ENCODE results near the gene GNB2. TPM values are rescaled to one million over a fixed set of nuclear protein-coding genes. Genes with fewer than 3 reads are reported as not detected.

GNB2 gene
- total and polyA plus RNA-seq, 2 of the 13 experiments (the other 11 are each of a cell fraction or from before 2014, with no cell fraction given), result 48.3 to 67.1 TPM

DNA sequence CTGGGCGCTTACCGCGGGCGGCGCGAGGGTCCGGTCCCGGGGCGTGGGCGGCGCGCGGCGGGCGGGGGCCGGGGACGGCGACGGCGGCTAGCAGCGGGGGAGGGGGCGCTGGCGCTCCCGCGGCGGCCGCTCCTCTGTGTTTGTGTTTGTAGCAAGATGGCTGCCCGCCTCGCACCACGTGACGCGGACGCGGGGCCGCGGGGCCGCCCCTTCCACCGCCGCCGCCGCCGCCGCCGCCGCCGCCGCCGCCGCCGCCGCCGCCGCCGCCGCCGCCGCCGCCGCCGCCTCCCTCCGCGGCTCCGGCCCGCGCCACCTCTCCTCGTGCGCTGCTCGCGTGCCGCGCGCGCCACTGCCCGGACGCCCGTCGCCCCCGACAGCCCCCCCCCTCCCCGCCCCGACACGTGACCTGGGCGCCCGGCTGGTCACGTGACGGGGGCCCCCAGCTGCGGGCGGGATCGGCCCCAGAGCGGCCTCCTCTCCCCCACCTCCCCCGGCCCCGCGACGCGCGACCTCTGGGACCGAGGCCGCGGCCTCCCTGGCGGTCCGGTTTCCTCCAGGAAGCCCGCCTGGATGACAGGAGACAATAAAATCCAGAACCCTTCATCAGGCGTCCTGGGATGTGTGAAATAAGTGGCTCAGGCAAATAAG is 20.7 kb downstream of the GNB2 start, which contains the start of gene GIGYF1 (continued):
- TF ChIP-seq ARNTL (CRISPR knock-in tag; IDR thresholded peaks at IDR 0.05) (peak; percentile 87), SIN3A (IDR thresholded peaks at IDR 0.05; ENCODE audit: borderline replicate concordance, low read depth, low read length) (0 out of 2 replicates have a peak, but pooled peaks have one; percentile 15), CENPX (CRISPR knock-in tag; IDR thresholded peaks at IDR 0.05) (no peak), MTA3 (CRISPR knock-in tag; IDR thresholded peaks at IDR 0.05) (no peak), YY1 (IDR thresholded peaks at IDR 0.05; ENCODE audit: insufficient read depth, insufficient replicate concordance, low read depth, low read length) (peak; percentile 84), PHF8 (CRISPR knock-in tag; IDR thresholded peaks at IDR 0.05) (peak; percentile 2; the same call in 1 of the 2 replicates), SALL1 (CRISPR knock-in tag; IDR thresholded peaks at IDR 0.05) (peak; percentile 42), ZNF430 (CRISPR knock-in tag; IDR thresholded peaks at IDR 0.05) (no peak; the same call in 1 of the 2 replicates), ZFX (CRISPR knock-in tag; IDR thresholded peaks at IDR 0.05; ENCODE audit: low read depth) (peak; percentile 63), ZBTB1 (CRISPR knock-in tag; IDR thresholded peaks at IDR 0.05; ENCODE audit: borderline replicate concordance) (no peak), ZNF234 (CRISPR knock-in tag; conservative IDR thresholded peaks at IDR 0.05) (no peak), ZNF746 (CRISPR knock-in tag; IDR thresholded peaks at IDR 0.05) (peak; percentile 64; the same call in 1 of the 2 replicates), ZFP41 (CRISPR knock-in tag; IDR thresholded peaks at IDR 0.05; ENCODE audit: borderline replicate concordance) (no peak), RCOR2 (CRISPR knock-in tag; IDR thresholded peaks at IDR 0.05) (0 out of 2 replicates have a peak, but pooled peaks have one; percentile 44), KDM2A (CRISPR knock-in tag; IDR thresholded peaks at IDR 0.05; ENCODE audit: borderline replicate concordance, low read depth) (peak; percentile 49; the same call in 1 of the 2 replicates), BCL6 (CRISPR knock-in tag; IDR thresholded peaks at IDR 0.05) (no peak), ZNF891 (CRISPR knock-in tag; IDR thresholded peaks at IDR 0.05) (no peak), MAZ (IDR thresholded peaks at IDR 0.05; ENCODE audit: borderline replicate concordance, low read depth, low read length) (0 out of 2 replicates have a peak, but pooled peaks have one; percentile 15), MAZ (CRISPR knock-in tag; IDR thresholded peaks at IDR 0.05; ENCODE audit: low read depth) (no peak; the same call in 1 of the 2 replicates), SAP130 (CRISPR knock-in tag; IDR thresholded peaks at IDR 0.05; ENCODE audit: low read depth) (peak; percentile 32; the same call in 1 of the 2 replicates)
- TF ChIP-seq, protein P1, sequence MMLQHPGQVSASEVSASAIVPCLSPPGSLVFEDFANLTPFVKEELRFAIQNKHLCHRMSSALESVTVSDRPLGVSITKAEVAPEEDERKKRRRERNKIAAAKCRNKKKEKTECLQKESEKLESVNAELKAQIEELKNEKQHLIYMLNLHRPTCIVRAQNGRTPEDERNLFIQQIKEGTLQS (CRISPR knock-in tag; IDR thresholded peaks at IDR 0.05), result no peak
- TF ChIP-seq, protein P2, sequence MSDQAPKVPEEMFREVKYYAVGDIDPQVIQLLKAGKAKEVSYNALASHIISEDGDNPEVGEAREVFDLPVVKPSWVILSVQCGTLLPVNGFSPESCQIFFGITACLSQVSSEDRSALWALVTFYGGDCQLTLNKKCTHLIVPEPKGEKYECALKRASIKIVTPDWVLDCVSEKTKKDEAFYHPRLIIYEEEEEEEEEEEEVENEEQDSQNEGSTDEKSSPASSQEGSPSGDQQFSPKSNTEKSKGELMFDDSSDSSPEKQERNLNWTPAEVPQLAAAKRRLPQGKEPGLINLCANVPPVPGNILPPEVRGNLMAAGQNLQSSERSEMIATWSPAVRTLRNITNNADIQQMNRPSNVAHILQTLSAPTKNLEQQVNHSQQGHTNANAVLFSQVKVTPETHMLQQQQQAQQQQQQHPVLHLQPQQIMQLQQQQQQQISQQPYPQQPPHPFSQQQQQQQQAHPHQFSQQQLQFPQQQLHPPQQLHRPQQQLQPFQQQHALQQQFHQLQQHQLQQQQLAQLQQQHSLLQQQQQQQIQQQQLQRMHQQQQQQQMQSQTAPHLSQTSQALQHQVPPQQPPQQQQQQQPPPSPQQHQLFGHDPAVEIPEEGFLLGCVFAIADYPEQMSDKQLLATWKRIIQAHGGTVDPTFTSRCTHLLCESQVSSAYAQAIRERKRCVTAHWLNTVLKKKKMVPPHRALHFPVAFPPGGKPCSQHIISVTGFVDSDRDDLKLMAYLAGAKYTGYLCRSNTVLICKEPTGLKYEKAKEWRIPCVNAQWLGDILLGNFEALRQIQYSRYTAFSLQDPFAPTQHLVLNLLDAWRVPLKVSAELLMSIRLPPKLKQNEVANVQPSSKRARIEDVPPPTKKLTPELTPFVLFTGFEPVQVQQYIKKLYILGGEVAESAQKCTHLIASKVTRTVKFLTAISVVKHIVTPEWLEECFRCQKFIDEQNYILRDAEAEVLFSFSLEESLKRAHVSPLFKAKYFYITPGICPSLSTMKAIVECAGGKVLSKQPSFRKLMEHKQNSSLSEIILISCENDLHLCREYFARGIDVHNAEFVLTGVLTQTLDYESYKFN (CRISPR knock-in tag; conservative IDR thresholded peaks at IDR 0.05), result peak; percentile 27; the same call in 1 of the 2 replicates
- TF ChIP-seq, protein P3, sequence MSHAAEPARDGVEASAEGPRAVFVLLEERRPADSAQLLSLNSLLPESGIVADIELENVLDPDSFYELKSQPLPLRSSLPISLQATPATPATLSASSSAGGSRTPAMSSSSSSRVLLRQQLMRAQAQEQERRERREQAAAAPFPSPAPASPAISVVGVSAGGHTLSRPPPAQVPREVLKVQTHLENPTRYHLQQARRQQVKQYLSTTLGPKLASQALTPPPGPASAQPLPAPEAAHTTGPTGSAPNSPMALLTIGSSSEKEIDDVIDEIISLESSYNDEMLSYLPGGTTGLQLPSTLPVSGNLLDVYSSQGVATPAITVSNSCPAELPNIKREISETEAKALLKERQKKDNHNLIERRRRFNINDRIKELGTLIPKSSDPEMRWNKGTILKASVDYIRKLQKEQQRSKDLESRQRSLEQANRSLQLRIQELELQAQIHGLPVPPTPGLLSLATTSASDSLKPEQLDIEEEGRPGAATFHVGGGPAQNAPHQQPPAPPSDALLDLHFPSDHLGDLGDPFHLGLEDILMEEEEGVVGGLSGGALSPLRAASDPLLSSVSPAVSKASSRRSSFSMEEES (CRISPR knock-in tag; IDR thresholded peaks at IDR 0.05), result no peak
- TF ChIP-seq, protein P4, sequence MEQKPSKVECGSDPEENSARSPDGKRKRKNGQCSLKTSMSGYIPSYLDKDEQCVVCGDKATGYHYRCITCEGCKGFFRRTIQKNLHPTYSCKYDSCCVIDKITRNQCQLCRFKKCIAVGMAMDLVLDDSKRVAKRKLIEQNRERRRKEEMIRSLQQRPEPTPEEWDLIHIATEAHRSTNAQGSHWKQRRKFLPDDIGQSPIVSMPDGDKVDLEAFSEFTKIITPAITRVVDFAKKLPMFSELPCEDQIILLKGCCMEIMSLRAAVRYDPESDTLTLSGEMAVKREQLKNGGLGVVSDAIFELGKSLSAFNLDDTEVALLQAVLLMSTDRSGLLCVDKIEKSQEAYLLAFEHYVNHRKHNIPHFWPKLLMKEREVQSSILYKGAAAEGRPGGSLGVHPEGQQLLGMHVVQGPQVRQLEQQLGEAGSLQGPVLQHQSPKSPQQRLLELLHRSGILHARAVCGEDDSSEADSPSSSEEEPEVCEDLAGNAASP (CRISPR knock-in tag; IDR thresholded peaks at IDR 0.05; ENCODE audit: borderline replicate concordance), result no peak
